ENCODE measurements around the gene TINAG.

GRCh38 chr6:54307439-54307910, 766 bp upstream of the TINAG start:
- TF ChIP-seq CTCF (conservative IDR thresholded peaks at IDR 0.05; ENCODE audit: low read length) (no peak), EZH2phosphoT487 (IDR thresholded peaks at IDR 0.05; ENCODE audit: borderline replicate concordance, low read depth, low read length) (no peak)

Measured in OCI-LY7 (cell line).